ENCODE measurements around the gene SLC2A13.
A peak's percentile ranks its signal among the peaks of the same experiment; 100 is the strongest.

SLC2A13 gene

DNA sequence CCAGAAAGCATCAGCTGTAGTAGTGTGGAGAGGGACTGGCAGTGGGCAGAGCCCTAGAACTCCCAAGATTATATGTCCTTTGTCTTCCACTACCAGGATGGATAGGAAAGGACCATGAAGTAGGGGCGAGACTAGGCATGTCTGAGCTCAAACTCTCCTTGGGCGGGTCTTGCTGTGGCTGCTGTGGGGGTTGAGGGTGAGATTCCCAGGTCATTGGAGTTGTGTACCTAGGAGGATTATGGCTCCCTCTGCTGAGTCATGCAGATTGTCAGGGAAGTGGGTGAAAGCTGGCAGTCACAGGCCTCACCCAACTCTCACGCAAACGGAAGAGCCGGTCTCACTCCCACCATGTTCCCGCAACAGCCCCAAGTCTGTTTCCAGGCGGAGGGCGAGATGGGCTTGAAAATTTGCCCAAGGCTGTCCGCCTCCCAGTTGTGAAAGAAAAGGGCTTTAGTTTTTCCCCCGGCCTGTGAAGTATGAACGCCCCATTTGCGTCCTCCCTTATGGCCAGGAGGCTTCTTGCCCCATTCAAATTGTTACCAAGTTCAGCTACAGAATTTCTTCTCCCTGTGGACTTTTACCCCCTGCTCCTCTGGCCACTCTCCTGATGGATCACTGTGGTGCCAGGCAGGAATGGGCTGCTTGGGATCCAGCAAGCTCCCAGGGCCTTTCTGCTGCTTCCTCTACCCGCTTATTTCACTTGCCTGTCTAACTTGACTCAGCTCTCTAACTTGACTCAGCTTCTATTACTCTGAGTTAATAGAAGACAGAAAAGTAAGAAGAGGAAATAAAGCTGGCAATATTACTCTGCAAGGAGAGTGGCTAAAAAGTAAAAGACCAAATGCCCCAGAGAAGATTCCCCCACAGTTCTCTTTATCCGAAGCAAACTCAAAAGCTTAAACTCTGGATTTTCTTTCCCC is 159.3 kb downstream of the SLC2A13 start:
- Histone ChIP-seq H3K27me3 (ENCODE audit: control insufficient read depth in 1 of 2, insufficient read depth in 1 of 2, low read length in 2 of 2) (no peaks in the 10 kb centered on the region), H2BK12ac (ENCODE audit: low read length in 2 of 2) (no peak overlapping the region), H2AFZ (ENCODE audit: low read depth, low read length) (no peak overlapping the region), H3K9ac (ENCODE audit: low read length) (no peak overlapping the region), H2AK5ac (ENCODE audit: low read length, severe bottlenecking) (no peak overlapping the region), H3K4me2 (ENCODE audit: low read length, poor library complexity, severe bottlenecking) (peak overlapping the region; percentile 14), H3K36me3 (ENCODE audit: control insufficient read depth in 1 of 2, insufficient read depth in 2 of 2, low read depth in 1 of 2, low read length in 2 of 2) (no peaks in the 10 kb centered on the region), H3K9me3 (ENCODE audit: control insufficient read depth, low read length) (no peaks in the 10 kb centered on the region), H2BK5ac (ENCODE audit: low read depth, low read length, poor library complexity, severe bottlenecking) (no peak overlapping the region), H3K4me3 (ENCODE audit: insufficient read depth in 1 of 2, low read depth in 1 of 2, low read length in 2 of 2) (no peak overlapping the region), H3K79me1 (replicated peaks; ENCODE audit: low read length, poor library complexity, severe bottlenecking) (no peaks in the 10 kb centered on the region), H2BK15ac (ENCODE audit: low read depth, poor library complexity, severe bottlenecking) (no peak overlapping the region), H4K91ac (ENCODE audit: low read length) (no peak overlapping the region), H3K18ac (ENCODE audit: low read depth in 1 of 2, low read length in 2 of 2) (no peak overlapping the region), H3K4me1 (ENCODE audit: control insufficient read depth, insufficient read depth, low read depth, low read length) (no peaks in the 10 kb centered on the region), H4K8ac (ENCODE audit: low read length) (no peak overlapping the region), H3K27ac (ENCODE audit: low read length, poor library complexity, severe bottlenecking) (no peak overlapping the region), H2BK120ac (ENCODE audit: low read depth, low read length) (no peak overlapping the region), H3K23ac (ENCODE audit: low read length in 2 of 2) (no peak overlapping the region), H3K14ac (ENCODE audit: low read length in 2 of 2) (no peak overlapping the region), H3K4ac (ENCODE audit: low read depth in 1 of 2, low read length in 2 of 2) (no peak overlapping the region)
- no peak for DNase-seq
- 94% methylated on average over 13 of the region's 14 CpGs for WGBS

DNA sequence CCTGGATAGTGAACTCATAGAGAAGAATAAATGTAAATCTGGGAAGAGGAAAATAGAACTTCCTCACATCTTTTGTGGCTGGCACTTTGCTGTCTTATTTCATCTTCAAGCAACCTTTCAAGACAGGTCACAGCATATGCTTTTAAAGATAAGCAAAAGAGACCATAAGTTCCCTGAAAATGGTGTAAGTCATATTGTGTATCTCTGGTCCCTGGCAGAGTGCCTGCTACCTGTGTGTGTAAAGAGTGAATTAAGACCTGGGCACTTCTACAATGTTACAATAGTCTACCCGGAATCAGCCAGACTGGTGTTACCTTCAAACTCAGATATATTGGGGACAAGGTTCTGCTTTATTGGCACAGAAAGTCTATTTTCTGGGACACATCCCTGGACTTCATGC is 168.8 kb downstream of the SLC2A13 start:
- no peak overlapping the region for H2BK120ac ChIP-seq (ENCODE audit: low read depth, low read length)
- H3K27ac ChIP-seq (ENCODE audit: low read length, poor library complexity, severe bottlenecking), result no peak overlapping the region
- no peaks in the 10 kb centered on the region for H3K4me1 ChIP-seq (ENCODE audit: control insufficient read depth, insufficient read depth, low read depth, low read length)
- no peak overlapping the region for H3K14ac ChIP-seq (ENCODE audit: low read length in 2 of 2)
- H3K9ac ChIP-seq (ENCODE audit: low read length), result no peak overlapping the region
- no peaks in the 10 kb centered on the region for H3K9me3 ChIP-seq (ENCODE audit: control insufficient read depth, low read length)
- WGBS, result 100% methylated on average over 1 of the region's 1 CpG
- H2AK5ac ChIP-seq (ENCODE audit: low read length, severe bottlenecking), result no peak overlapping the region
- H2BK15ac ChIP-seq (ENCODE audit: low read depth, poor library complexity, severe bottlenecking), result no peak overlapping the region
- H3K79me1 ChIP-seq (replicated peaks; ENCODE audit: low read length, poor library complexity, severe bottlenecking), result no peaks in the 10 kb centered on the region
- no peak overlapping the region for H2BK12ac ChIP-seq (ENCODE audit: low read length in 2 of 2)
- no peaks in the 10 kb centered on the region for H3K27me3 ChIP-seq (ENCODE audit: control insufficient read depth in 1 of 2, insufficient read depth in 1 of 2, low read length in 2 of 2)
- H2AFZ ChIP-seq (ENCODE audit: low read depth, low read length), result no peak overlapping the region
- DNase-seq, result no peak
- H3K36me3 ChIP-seq (ENCODE audit: control insufficient read depth in 1 of 2, insufficient read depth in 2 of 2, low read depth in 1 of 2, low read length in 2 of 2), result no peaks in the 10 kb centered on the region
- H3K18ac ChIP-seq (ENCODE audit: low read depth in 1 of 2, low read length in 2 of 2), result no peak overlapping the region
- no peak overlapping the region for H4K91ac ChIP-seq (ENCODE audit: low read length)
- no peak overlapping the region for H3K4me3 ChIP-seq (ENCODE audit: insufficient read depth in 1 of 2, low read depth in 1 of 2, low read length in 2 of 2)
- H3K4ac ChIP-seq (ENCODE audit: low read depth in 1 of 2, low read length in 2 of 2), result no peak overlapping the region
- H3K23ac ChIP-seq (ENCODE audit: low read length in 2 of 2), result no peak overlapping the region
- no peak overlapping the region for H3K4me2 ChIP-seq (ENCODE audit: low read length, poor library complexity, severe bottlenecking)
- H2BK5ac ChIP-seq (ENCODE audit: low read depth, low read length, poor library complexity, severe bottlenecking), result no peak overlapping the region
- H4K8ac ChIP-seq (ENCODE audit: low read length), result no peak overlapping the region

DNA sequence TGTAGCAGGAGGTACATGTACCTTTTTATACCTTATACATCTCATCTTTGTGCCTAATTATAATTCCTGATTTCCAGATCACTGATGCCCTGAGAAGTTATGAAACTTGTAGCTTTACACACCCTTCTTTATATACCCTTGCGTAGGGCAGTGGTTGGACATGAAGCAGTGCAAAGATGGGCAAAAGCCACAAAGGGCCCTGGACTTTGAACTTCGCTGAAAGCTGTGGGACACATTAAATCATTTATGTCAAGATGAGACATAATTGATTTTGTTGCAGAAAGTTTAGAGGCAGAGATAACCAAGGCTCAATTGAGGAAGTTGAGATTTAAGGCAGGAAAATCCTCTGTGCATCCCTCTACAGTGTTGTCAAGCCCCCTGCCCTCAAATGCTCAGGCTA is 170.0 kb downstream of the SLC2A13 start:
- no peak overlapping the region for H3K14ac ChIP-seq (ENCODE audit: low read length in 2 of 2)
- H2BK5ac ChIP-seq (ENCODE audit: low read depth, low read length, poor library complexity, severe bottlenecking), result no peak overlapping the region
- no peaks in the 10 kb centered on the region for H3K27me3 ChIP-seq (ENCODE audit: control insufficient read depth in 1 of 2, insufficient read depth in 1 of 2, low read length in 2 of 2)
- no peak overlapping the region for H3K4me2 ChIP-seq (ENCODE audit: low read length, poor library complexity, severe bottlenecking)
- H3K4ac ChIP-seq (ENCODE audit: low read depth in 1 of 2, low read length in 2 of 2), result no peak overlapping the region
- no peak for DNase-seq
- no peak overlapping the region for H3K18ac ChIP-seq (ENCODE audit: low read depth in 1 of 2, low read length in 2 of 2)
- 98% methylated on average over 2 of the region's 2 CpGs for WGBS
- no peaks in the 10 kb centered on the region for H3K36me3 ChIP-seq (ENCODE audit: control insufficient read depth in 1 of 2, insufficient read depth in 2 of 2, low read depth in 1 of 2, low read length in 2 of 2)
- no peak overlapping the region for H3K9ac ChIP-seq (ENCODE audit: low read length)
- H3K27ac ChIP-seq (ENCODE audit: low read length, poor library complexity, severe bottlenecking), result no peak overlapping the region
- no peak overlapping the region for H2BK15ac ChIP-seq (ENCODE audit: low read depth, poor library complexity, severe bottlenecking)
- H3K9me3 ChIP-seq (ENCODE audit: control insufficient read depth, low read length), result no peaks in the 10 kb centered on the region
- H2BK120ac ChIP-seq (ENCODE audit: low read depth, low read length), result no peak overlapping the region
- no peaks in the 10 kb centered on the region for H3K4me1 ChIP-seq (ENCODE audit: control insufficient read depth, insufficient read depth, low read depth, low read length)
- no peaks in the 10 kb centered on the region for H3K79me1 ChIP-seq (replicated peaks; ENCODE audit: low read length, poor library complexity, severe bottlenecking)
- H2BK12ac ChIP-seq (ENCODE audit: low read length in 2 of 2), result no peak overlapping the region
- H3K4me3 ChIP-seq (ENCODE audit: insufficient read depth in 1 of 2, low read depth in 1 of 2, low read length in 2 of 2), result no peak overlapping the region
- no peak overlapping the region for H2AFZ ChIP-seq (ENCODE audit: low read depth, low read length)
- no peak overlapping the region for H3K23ac ChIP-seq (ENCODE audit: low read length in 2 of 2)
- no peak overlapping the region for H2AK5ac ChIP-seq (ENCODE audit: low read length, severe bottlenecking)
- H4K91ac ChIP-seq (ENCODE audit: low read length), result no peak overlapping the region
- H4K8ac ChIP-seq (ENCODE audit: low read length), result no peak overlapping the region

DNA sequence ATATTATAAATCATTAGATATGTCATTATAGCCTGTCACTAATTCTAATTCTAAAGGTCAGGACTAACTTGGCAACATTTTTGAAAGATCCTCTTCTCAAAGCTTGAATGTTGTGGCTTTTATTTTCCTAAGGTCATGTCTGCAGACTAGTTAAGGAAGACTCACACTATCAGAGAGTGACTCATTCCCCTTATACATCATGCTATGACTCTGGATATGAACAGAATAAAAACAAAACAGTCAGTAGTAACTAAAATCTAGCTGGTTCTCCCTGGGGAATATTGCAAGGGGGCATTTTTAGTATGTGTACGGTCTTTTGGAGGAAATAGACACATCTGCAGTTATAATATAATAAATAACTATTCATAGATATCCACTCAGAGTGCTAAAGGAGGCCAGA is 170.6 kb downstream of the SLC2A13 start:
- no peak overlapping the region for H2BK12ac ChIP-seq (ENCODE audit: low read length in 2 of 2)
- no peak overlapping the region for H4K8ac ChIP-seq (ENCODE audit: low read length)
- H2BK5ac ChIP-seq (ENCODE audit: low read depth, low read length, poor library complexity, severe bottlenecking), result no peak overlapping the region
- H3K23ac ChIP-seq (ENCODE audit: low read length in 2 of 2), result no peak overlapping the region
- H3K18ac ChIP-seq (ENCODE audit: low read depth in 1 of 2, low read length in 2 of 2), result no peak overlapping the region
- no peak overlapping the region for H2AFZ ChIP-seq (ENCODE audit: low read depth, low read length)
- H3K36me3 ChIP-seq (ENCODE audit: control insufficient read depth in 1 of 2, insufficient read depth in 2 of 2, low read depth in 1 of 2, low read length in 2 of 2), result no peaks in the 10 kb centered on the region
- DNase-seq, result peak; percentile 46
- H2AK5ac ChIP-seq (ENCODE audit: low read length, severe bottlenecking), result no peak overlapping the region
- H2BK120ac ChIP-seq (ENCODE audit: low read depth, low read length), result no peak overlapping the region
- no peaks in the 10 kb centered on the region for H3K79me1 ChIP-seq (replicated peaks; ENCODE audit: low read length, poor library complexity, severe bottlenecking)
- no peak overlapping the region for H3K4me2 ChIP-seq (ENCODE audit: low read length, poor library complexity, severe bottlenecking)
- no peak overlapping the region for H3K4ac ChIP-seq (ENCODE audit: low read depth in 1 of 2, low read length in 2 of 2)
- no peak overlapping the region for H4K91ac ChIP-seq (ENCODE audit: low read length)
- H3K14ac ChIP-seq (ENCODE audit: low read length in 2 of 2), result no peak overlapping the region
- no peak overlapping the region for H3K4me3 ChIP-seq (ENCODE audit: insufficient read depth in 1 of 2, low read depth in 1 of 2, low read length in 2 of 2)
- H3K27me3 ChIP-seq (ENCODE audit: control insufficient read depth in 1 of 2, insufficient read depth in 1 of 2, low read length in 2 of 2), result no peaks in the 10 kb centered on the region
- H2BK15ac ChIP-seq (ENCODE audit: low read depth, poor library complexity, severe bottlenecking), result no peak overlapping the region
- no CpG with 5 or more reads among the region's 1 CpG for WGBS
- no peaks in the 10 kb centered on the region for H3K4me1 ChIP-seq (ENCODE audit: control insufficient read depth, insufficient read depth, low read depth, low read length)
- no peak overlapping the region for H3K27ac ChIP-seq (ENCODE audit: low read length, poor library complexity, severe bottlenecking)
- H3K9me3 ChIP-seq (ENCODE audit: control insufficient read depth, low read length), result no peaks in the 10 kb centered on the region
- H3K9ac ChIP-seq (ENCODE audit: low read length), result no peak overlapping the region

All from mesenchymal stem cell (in vitro differentiated cells and primary cell).